Ectodermal cell (in vitro differentiated cells): ENCODE data around the gene ACTG2.
"Not testable (repeated sequence)": the region's sequence is repeated elsewhere in the genome, so short reads cannot be mapped to it uniquely, and the experiment has no call there.

ENCODE experiments used
- H3K27ac ChIP-seq: 2 replicates; pipeline ENCODE4 v1.7.0; 2013; ENCODE audit warnings: mild to moderate bottlenecking, low read depth, low read length; ENCODE audit not compliant: insufficient read depth, poor library complexity, severe bottlenecking
- H3K27me3 ChIP-seq: 2 replicates; pipeline ENCODE4 v1.7.0; 2013; ENCODE audit warnings: mild to moderate bottlenecking, low read length; ENCODE audit not compliant: insufficient read depth, control insufficient read depth, poor library complexity, severe bottlenecking
- H3K36me3 ChIP-seq: one replicate; pipeline ENCODE4 v1.7.0; 2013; ENCODE audit warnings: low read length; ENCODE audit not compliant: control insufficient read depth, insufficient read depth
- H3K4me1 ChIP-seq: one replicate; pipeline ENCODE4 v1.7.0; 2013; ENCODE audit warnings: low read length; ENCODE audit not compliant: control insufficient read depth, insufficient read depth
- H3K4me3 ChIP-seq: 2 replicates; pipeline ENCODE4 v1.7.0; 2013; ENCODE audit warnings: low read depth, low read length, control low read depth; ENCODE audit not compliant: insufficient read depth
- H3K9me3 ChIP-seq: 2 replicates; pipeline ENCODE4 v1.7.0; 2013; ENCODE audit warnings: mild to moderate bottlenecking, low read length, moderate library complexity; ENCODE audit not compliant: control insufficient read depth
- WGBS, 2 experiments: methylation state at CpG; one replicate each; pipeline ENCODE4 v1.1.7; 2013; ENCODE audit warnings: missing lambda C conversion rate in 2 of 2; 5-methylcytosine and 5-hydroxymethylcytosine counted together

The ACTG2 gene

GRCh38 chr2:73903313-73903712, 10.5 kb downstream of the ACTG2 start:
- Histone ChIP-seq H3K27me3 (peaks cover 3% of the 10 kb centered on the region), H3K27ac (no peak overlapping the region), H3K4me3 (no peak overlapping the region), H3K36me3 (no peaks in the 10 kb centered on the region), H3K9me3 (no peaks in the 10 kb centered on the region), H3K4me1 (no peaks in the 10 kb centered on the region)
- 80 to 92% methylated on average over 4 of the region's 4 CpGs for WGBS, 2 experiments

DNA sequence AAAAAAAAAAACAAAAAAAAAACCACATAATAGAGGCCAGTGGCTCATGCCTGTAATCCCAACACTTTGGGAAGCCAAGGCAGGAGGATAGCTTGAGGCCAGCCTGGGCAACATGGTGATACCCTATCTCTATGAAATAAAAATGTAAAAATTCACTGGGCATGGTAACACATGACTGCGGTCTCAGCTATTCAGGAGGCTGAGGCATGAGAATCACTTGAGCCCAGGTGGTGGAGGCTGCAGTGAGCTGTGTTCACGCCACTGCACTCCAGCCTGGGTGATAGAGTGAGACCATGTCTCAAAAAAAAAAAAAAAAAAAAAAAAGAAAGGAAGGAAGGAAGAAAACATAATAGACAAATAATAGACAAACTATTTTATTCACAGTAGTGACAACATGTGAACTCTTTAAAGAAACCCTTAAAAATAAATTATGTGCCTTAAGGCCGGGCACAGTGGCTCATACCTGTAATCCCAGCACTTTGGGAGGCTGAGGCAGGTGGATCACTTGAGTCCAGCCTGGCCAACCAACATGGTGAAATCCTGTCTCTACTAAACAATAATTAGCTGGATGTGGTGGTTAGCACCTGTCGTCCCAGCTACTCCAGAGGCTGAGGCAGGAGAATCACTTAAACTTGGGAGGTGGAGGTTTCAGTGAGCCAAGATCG, 11.3 kb downstream of the ACTG2 start:
- H3K27me3 ChIP-seq, H3K36me3 ChIP-seq, H3K4me1 ChIP-seq, H3K9me3 ChIP-seq, H3K27ac ChIP-seq, H3K4me3 ChIP-seq: not testable (repeated sequence)
- 90 to 93% methylated on average over 3 to 4 of the region's 5 CpGs for WGBS, 2 experiments

- no peak overlapping the region for H3K4me3 ChIP-seq
- no peaks in the 10 kb centered on the region for H3K4me1 ChIP-seq
- H3K27me3 ChIP-seq, result peaks cover 3% of the 10 kb centered on the region
- H3K36me3 ChIP-seq, result no peaks in the 10 kb centered on the region
- no CpG with 5 or more reads among the region's 1 CpG for WGBS, 2 experiments
- H3K9me3 ChIP-seq, result no peaks in the 10 kb centered on the region
- no peak overlapping the region for H3K27ac ChIP-seq
These were observed 12.1 kb downstream of the ACTG2 start for GRCh38 chr2:73904952-73905351.

GRCh38 chr2:73906847-73907505, 14.2 kb downstream of the ACTG2 start:
- H3K4me1 ChIP-seq, result no peaks in the 10 kb centered on the region
- H3K27me3 ChIP-seq, result peaks cover 3% of the 10 kb centered on the region
- 90 to 91% methylated on average over 5 of the region's 5 CpGs for WGBS, 2 experiments

DNA sequence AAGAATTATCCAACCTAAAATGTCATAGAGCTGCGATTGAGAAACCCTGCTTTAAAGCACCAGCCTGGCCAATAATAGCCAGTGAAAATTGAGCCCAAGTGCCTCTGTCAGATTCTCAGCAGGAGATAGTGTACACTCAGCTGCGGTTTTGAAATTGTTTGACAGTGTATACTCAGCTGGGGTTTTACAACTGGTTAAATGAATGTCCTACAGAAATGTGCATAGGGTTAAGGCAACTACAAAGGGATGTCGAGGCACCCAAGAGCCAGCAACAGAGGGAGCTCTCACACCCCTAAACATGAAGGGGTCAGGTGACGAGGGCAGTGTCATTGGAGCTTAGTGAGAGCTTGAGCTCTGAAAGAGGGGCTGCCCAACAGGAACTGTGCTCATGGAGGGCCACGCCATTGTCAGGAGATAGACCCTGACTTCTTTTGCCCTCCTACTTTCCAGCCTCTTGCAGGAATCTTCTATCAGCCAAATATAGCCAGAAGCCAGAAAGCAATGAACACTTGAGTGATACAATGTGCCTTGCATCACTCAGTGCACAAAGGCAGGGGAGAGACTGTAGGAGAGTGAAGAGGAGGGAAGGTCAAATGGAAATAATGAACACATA, 15.1 kb downstream of the ACTG2 start:
- H3K27ac ChIP-seq, result no peak overlapping the region
- no peak overlapping the region for H3K4me3 ChIP-seq
- H3K27me3 ChIP-seq, result no peaks in the 10 kb centered on the region
- H3K36me3 ChIP-seq, result no peaks in the 10 kb centered on the region
- H3K9me3 ChIP-seq, result no peaks in the 10 kb centered on the region
- WGBS, 2 experiments, result 55 to 66% methylated on average over 5 of the region's 5 CpGs
- H3K4me1 ChIP-seq, result no peaks in the 10 kb centered on the region

More at GRCh38 chr2:73906847-73907505, 14.2 kb downstream of the ACTG2 start:
- Histone ChIP-seq H3K9me3 (no peaks in the 10 kb centered on the region), H3K4me3 (no peak overlapping the region), H3K36me3 (no peaks in the 10 kb centered on the region), H3K27ac (no peak overlapping the region)

GRCh38 chr2:73908689-73909652, 16.2 kb downstream of the ACTG2 start:
- 85% methylated on average over 8 to 9 of the region's 10 CpGs for WGBS, 2 experiments
- H3K36me3 ChIP-seq, result no peaks in the 10 kb centered on the region
- no peaks in the 10 kb centered on the region for H3K4me1 ChIP-seq
- H3K9me3 ChIP-seq, result no peaks in the 10 kb centered on the region
- H3K27ac ChIP-seq, result no peak overlapping the region
- no peaks in the 10 kb centered on the region for H3K27me3 ChIP-seq
- no peak overlapping the region for H3K4me3 ChIP-seq

DNA sequence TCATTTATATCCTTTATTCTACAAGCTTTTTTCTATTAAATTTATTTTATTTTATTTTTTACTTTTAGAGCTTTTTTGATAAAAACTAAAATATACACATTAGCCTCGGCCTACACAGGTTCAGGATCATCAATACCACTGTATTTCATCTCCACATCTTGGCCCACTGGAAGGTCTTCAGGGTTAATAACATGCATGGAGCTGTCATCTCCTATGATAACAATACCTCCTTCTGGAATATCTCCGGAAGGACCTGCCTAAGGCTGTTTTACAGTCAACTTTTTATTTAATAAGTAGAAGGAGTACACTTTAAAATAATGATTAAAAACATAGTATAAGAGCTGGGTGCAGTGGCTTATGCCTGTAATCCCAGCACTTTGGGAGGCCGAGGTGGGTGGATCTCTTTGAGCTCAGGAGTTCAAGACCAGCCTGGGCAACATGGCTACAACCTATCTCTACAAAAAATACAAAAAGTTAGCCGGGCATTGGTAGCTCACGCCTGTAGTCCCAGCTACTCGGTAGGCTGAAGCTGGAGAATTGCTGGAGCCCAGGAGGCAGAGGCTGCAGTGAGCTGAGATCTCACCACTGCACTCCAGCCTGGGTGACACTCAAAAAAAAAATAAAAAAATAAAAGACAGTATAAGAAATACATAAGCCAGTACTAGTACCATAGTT, 18.2 kb downstream of the ACTG2 start:
- no peak overlapping the region for H3K27ac ChIP-seq

DNA sequence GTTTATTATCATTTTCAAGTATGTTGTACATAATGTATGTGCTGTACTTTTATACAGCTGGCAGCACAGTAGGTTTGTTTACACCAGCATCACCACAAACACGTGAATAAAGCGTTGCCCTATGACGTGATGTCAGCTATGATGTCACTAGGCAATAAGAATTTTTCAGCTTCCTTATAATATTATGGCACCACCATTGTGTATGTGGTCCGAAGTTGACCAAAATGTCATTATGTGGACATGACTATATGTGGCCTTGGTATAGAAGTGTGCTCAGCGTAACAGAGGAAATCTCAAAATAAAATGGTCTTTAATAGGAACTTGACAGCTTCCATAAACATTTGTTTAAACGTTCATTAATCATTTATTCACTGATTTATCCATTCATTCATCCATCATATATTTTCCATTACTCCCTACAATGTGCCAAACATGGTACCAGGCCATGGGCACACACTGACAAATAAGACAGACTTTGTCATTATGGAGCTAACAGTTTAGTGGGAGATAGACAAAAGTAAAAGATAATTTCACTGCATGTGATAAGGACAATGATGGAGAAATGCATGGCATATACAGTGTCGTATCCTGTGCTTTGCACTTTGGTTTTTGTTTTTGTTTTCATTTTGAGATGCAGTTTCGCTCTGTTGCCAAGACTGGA, 18.9 kb downstream of the ACTG2 start:
- Histone ChIP-seq H3K9me3 (no peaks in the 10 kb centered on the region), H3K36me3 (no peaks in the 10 kb centered on the region), H3K27ac (no peak overlapping the region), H3K4me3 (no peak overlapping the region), H3K27me3 (no peaks in the 10 kb centered on the region), H3K4me1 (no peaks in the 10 kb centered on the region)
- 91 to 93% methylated on average over 8 of the region's 8 CpGs for WGBS, 2 experiments

More for the DNA sequence above, 18.2 kb downstream of the ACTG2 start:
- WGBS, 2 experiments, result 73 to 76% methylated on average over 5 of the region's 6 CpGs
- Histone ChIP-seq H3K9me3 (no peaks in the 10 kb centered on the region), H3K4me3 (no peak overlapping the region), H3K27me3 (no peaks in the 10 kb centered on the region), H3K4me1 (no peaks in the 10 kb centered on the region), H3K36me3 (no peaks in the 10 kb centered on the region)

DNA sequence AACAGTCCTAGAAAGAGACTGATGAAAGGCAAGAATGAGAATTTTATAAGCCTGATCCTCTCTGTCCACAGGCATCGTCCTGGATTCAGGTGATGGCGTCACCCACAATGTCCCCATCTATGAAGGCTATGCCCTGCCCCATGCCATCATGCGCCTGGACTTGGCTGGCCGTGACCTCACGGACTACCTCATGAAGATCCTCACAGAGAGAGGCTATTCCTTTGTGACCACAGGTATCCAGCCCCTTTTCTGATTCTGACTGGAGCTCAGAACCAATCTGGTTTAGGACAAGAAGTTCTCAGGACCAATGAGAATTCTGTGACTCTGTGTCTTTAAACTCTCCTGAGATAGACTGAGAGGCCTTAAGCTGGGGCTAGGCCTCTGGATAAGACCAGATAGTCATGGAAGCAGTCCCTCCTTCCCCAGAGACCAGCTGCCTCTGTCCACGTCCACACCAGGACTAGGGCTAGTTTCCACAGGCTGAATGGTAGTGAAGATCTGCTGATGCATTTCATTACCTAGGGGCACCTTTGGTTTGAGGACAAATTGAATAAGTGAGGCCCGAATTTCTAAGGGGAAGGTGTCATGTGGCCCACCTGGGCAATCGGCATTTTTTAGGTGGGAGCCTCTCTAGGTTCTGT, 20.7 kb downstream of the ACTG2 start:
- H3K4me3 ChIP-seq, result no peak overlapping the region
- H3K9me3 ChIP-seq, result no peaks in the 10 kb centered on the region
- no peaks in the 10 kb centered on the region for H3K27me3 ChIP-seq
- H3K36me3 ChIP-seq, result no peaks in the 10 kb centered on the region
- 92 to 94% methylated on average over 8 of the region's 8 CpGs for WGBS, 2 experiments
- H3K27ac ChIP-seq, result no peak overlapping the region
- H3K4me1 ChIP-seq, result no peaks in the 10 kb centered on the region
